Measurements from ENCODE around the gene NBPF1. TPM values are rescaled to one million over a fixed set of nuclear protein-coding genes. Genes with fewer than 3 reads are reported as not detected.
"Not testable (repeated sequence)": the region's sequence is repeated elsewhere in the genome, so short reads cannot be mapped to it uniquely, and the experiment has no call there.

NBPF1 gene
- 45.4 and 45.6 TPM in 2 replicates for total RNA-seq (2021)
- Bru-seq, nascent RNA: percentile 61 among the genes with signal in this experiment
- percentile 69 among the genes with signal in this experiment for BruChase-seq, experiment 1, labeled RNA remaining after a 2-hour chase
- percentile 63 among the genes with signal in this experiment for BruChase-seq, experiment 2, labeled RNA remaining after a 6-hour chase
- long read RNA-seq, transcript NBPF1-205 (3 exons, 2,755 nt): major isoform, 6 of 24 reads
- long read RNA-seq, partial matches to known transcripts: 10 of 24 reads
- long read RNA-seq, other reads (novel, unspliced or antisense): 8 of 24 reads

DNA sequence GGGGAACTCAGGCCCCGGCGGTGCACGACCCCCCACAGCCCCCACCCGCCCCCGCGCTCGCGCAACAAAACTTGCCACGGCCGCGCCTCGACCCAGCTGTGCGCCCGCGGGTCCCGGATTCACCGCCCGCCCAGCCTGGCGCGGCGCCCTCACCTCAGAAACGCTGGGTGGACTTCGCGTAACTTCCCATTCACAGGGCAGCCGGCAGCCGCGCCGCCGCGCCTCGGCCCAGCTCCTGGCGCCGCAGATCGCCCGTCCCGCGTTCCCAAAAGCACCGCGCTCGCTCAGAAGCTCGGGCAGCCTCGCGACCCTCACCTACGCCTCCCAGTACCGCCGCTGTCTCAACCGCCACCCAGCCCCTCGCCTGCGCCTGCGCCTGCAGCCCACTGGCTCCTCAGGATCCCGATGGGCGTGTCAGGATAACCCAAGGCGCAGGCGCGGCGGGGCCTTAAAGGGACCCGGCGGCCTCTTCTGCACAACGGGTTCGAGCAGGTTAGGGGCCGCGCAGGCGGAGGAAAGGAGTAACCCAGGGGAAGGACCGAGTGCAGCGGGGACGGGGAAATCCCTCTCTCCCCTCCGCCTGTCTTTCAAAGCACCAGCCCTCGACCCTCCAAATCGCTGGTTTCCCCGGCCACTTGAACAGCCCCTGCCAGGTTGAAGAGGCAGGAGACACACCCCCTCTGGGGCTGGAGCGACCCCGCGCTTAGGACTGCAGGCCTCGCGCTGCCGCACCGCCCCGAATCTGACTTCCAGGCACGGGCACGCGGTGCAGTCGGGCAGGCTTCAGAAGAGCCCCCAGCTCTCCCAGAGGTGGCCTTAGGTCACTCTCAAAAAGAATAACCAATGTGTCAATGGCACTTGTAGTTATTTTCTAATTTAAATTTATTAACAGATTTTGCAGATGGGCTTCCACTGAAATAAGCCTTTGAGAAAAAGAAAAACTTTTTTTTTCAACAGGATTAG lies at the start of gene NBPF1:
Gene NBPF1, minus strand, starts transcription at position 380 of the 963 bp plus-strand sequence.
- peak within 1 kb of the TSS; percentile 65 for H3K4me3 ChIP-seq
- H3K79me2 ChIP-seq (ENCODE audit: low read depth): peaks cover 33% of the 10 kb centered on the region
- peak within 1 kb of the TSS; percentile 95 for H2AFZ ChIP-seq
- no peaks in the 10 kb centered on the region for H4K20me1 ChIP-seq (ENCODE audit: insufficient read depth)
- H3K9me3 ChIP-seq (ENCODE audit: insufficient read depth, low read depth): no peaks in the 10 kb centered on the region
- no peaks in the 10 kb centered on the region for H3K36me3 ChIP-seq (ENCODE audit: low read depth)
- peaks cover 18% of the 10 kb centered on the region for H3K4me1 ChIP-seq (replicated peaks; ENCODE audit: insufficient read depth)
- no peak within 1 kb of the TSS for H3K27ac ChIP-seq
- no peaks in the 10 kb centered on the region for H3K9me2 ChIP-seq (ENCODE audit: insufficient read depth)
- peak within 1 kb of the TSS; percentile 80 for H3K4me2 ChIP-seq
- peak; percentile 75 to 95 for DNase-seq
- intact Hi-C loops (cut with micrococcal nuclease; ENCODE audit: unreplicated experiment): loop anchor here (2.0 kb wide), 1 partner anchor 31 kb away; no protein-coding TSS in a partner anchor
- H3F3A ChIP-seq (ENCODE audit: insufficient read depth, low read depth): no peaks in the 10 kb centered on the region
- no peak for TF ChIP-seq EZH2 (IDR thresholded peaks at IDR 0.05; ENCODE audit: low read depth)
- TF ChIP-seq, protein P1, sequence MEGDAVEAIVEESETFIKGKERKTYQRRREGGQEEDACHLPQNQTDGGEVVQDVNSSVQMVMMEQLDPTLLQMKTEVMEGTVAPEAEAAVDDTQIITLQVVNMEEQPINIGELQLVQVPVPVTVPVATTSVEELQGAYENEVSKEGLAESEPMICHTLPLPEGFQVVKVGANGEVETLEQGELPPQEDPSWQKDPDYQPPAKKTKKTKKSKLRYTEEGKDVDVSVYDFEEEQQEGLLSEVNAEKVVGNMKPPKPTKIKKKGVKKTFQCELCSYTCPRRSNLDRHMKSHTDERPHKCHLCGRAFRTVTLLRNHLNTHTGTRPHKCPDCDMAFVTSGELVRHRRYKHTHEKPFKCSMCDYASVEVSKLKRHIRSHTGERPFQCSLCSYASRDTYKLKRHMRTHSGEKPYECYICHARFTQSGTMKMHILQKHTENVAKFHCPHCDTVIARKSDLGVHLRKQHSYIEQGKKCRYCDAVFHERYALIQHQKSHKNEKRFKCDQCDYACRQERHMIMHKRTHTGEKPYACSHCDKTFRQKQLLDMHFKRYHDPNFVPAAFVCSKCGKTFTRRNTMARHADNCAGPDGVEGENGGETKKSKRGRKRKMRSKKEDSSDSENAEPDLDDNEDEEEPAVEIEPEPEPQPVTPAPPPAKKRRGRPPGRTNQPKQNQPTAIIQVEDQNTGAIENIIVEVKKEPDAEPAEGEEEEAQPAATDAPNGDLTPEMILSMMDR (conservative IDR thresholded peaks at IDR 0.05): no peak
- no TSS peak for BruUV-seq (replicated peaks)
- ChIA-PET CTCF (no interaction called here), POLR2A (ENCODE audit: unreplicated experiment) (interaction anchor here (0.6 kb wide), 1 partner anchor 283 kb away, joined by 7 read pairs; no protein-coding TSS in a partner anchor)
- H3K27me3 ChIP-seq (ENCODE audit: insufficient read depth, low read depth): no peaks in the 10 kb centered on the region

DNA sequence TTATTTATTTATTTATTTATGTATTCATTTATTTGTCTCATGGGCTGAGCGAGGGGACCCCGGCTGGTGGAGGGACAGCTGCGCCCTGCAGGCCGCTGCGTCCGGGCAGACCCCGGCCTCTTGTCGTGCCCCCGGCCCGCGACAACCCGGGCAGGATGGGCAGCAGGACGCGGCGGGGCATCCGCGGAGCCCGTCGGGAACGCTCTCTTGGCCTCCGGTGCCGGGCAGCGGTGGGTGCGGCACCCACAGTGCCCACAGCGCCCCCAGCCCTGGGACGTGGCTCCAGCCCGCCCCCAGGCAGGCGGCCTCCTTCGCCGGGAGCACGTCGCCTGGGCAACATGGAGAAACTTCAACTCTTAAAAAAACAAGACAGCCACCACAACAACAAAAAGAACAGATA lies 44.9 kb upstream of the NBPF1 start:
- H3K79me2 ChIP-seq (ENCODE audit: low read depth); DNase-seq; H3K27ac ChIP-seq; H2AFZ ChIP-seq; CTCF ChIA-PET; H3K4me1 ChIP-seq (replicated peaks; ENCODE audit: insufficient read depth); POLR2A ChIA-PET (ENCODE audit: unreplicated experiment); H3K36me3 ChIP-seq (ENCODE audit: low read depth); H3K27me3 ChIP-seq (ENCODE audit: insufficient read depth, low read depth); BruUV-seq (replicated peaks); H3K4me2 ChIP-seq; H3K9me3 ChIP-seq (ENCODE audit: insufficient read depth, low read depth); H4K20me1 ChIP-seq (ENCODE audit: insufficient read depth); intact Hi-C loops (cut with micrococcal nuclease; ENCODE audit: unreplicated experiment); H3K4me3 ChIP-seq; H3F3A ChIP-seq (ENCODE audit: insufficient read depth, low read depth); H3K9me2 ChIP-seq (ENCODE audit: insufficient read depth): not testable (repeated sequence)

DNA sequence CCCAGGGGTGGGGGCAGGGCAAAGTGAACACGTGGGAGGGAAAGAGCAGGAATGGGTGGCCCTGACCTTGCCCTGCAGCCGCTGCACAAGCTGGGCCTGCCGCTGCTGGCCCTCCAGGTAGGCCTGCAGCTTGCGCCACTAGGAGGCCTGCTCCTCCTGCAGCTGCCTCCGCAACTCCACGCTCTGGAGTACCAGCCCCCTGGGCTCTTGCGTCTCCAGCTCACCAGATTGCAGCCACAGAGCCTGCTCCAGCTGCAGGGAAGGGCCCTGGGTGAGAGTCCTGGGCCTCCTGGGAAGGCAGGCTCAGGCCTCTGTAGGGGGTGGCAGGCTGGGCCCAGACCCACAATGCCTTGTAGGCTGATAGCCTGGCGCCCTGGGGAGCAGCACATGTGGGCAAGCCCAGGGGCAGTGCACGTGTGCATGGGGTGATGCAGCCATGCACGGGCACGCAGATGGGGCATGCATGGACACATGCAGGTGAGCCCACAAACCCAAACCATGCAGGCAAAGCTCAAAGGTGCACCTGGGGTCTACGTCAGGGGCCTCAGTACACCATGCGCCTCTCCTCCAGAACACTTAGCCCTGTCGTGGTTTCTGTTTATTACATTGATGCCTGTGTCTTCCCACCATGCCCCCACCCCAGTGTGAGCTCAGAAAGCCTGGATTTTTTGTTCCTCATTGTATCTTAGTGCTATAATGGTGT lies 43.8 kb upstream of the NBPF1 start:
- intact Hi-C loops (cut with micrococcal nuclease; ENCODE audit: unreplicated experiment); H3K4me3 ChIP-seq; H3K79me2 ChIP-seq (ENCODE audit: low read depth); POLR2A ChIA-PET (ENCODE audit: unreplicated experiment); H3F3A ChIP-seq (ENCODE audit: insufficient read depth, low read depth); H3K9me3 ChIP-seq (ENCODE audit: insufficient read depth, low read depth); H3K4me1 ChIP-seq (replicated peaks; ENCODE audit: insufficient read depth); H3K4me2 ChIP-seq; H4K20me1 ChIP-seq (ENCODE audit: insufficient read depth); BruUV-seq (replicated peaks); H3K9me2 ChIP-seq (ENCODE audit: insufficient read depth); H2AFZ ChIP-seq; CTCF ChIA-PET; DNase-seq; H3K36me3 ChIP-seq (ENCODE audit: low read depth); H3K27me3 ChIP-seq (ENCODE audit: insufficient read depth, low read depth); H3K27ac ChIP-seq: not testable (repeated sequence)

DNA sequence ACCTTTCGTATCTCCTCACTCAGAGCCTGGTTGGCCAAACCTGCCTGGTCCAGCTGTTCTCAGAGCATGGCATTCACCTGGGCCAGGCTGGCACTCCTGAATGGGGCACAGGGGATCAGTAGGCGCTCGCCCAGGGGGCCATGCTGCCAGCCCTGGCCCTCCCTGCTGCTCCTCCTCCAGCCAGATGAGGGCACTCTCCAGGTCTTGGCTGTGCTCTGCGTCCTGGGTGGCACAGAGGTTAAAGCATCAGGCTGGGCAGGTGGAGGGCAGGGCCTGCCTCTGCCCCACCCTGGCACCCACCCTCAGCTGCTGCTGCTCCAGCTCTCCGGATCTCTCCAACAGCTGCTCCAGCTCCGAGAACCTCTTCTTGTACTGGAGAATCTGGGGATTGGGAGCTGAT lies 43.2 kb upstream of the NBPF1 start:
- H3K9me2 ChIP-seq (ENCODE audit: insufficient read depth); H3K36me3 ChIP-seq (ENCODE audit: low read depth); H3K4me2 ChIP-seq; POLR2A ChIA-PET (ENCODE audit: unreplicated experiment); H3K27me3 ChIP-seq (ENCODE audit: insufficient read depth, low read depth); H3K9me3 ChIP-seq (ENCODE audit: insufficient read depth, low read depth); H3K4me1 ChIP-seq (replicated peaks; ENCODE audit: insufficient read depth); H2AFZ ChIP-seq; H3F3A ChIP-seq (ENCODE audit: insufficient read depth, low read depth); H3K27ac ChIP-seq; H4K20me1 ChIP-seq (ENCODE audit: insufficient read depth); H3K4me3 ChIP-seq; DNase-seq; BruUV-seq (replicated peaks); intact Hi-C loops (cut with micrococcal nuclease; ENCODE audit: unreplicated experiment); CTCF ChIA-PET; H3K79me2 ChIP-seq (ENCODE audit: low read depth): not testable (repeated sequence)

DNA sequence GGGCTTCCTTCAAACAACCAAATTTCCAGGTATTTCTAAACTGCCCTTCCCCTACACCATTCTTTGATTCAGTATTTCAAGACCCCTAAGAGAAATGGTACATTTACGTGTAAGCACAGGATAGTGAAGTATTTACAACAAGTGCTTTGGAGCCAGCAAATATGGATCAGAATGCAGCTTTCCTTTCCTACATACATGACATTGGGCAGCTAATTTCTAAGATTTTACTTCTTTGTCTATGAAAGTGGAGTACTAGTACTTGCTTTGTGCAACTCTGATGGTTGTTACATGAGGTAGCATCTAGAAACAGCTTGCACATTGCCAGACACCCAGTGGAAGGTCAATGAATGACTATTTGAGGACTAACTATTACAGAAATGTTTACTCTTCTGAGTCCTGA lies 38.2 kb upstream of the NBPF1 start:
- BruUV-seq (replicated peaks); H3K27me3 ChIP-seq (ENCODE audit: insufficient read depth, low read depth); H2AFZ ChIP-seq; intact Hi-C loops (cut with micrococcal nuclease; ENCODE audit: unreplicated experiment); POLR2A ChIA-PET (ENCODE audit: unreplicated experiment); H3F3A ChIP-seq (ENCODE audit: insufficient read depth, low read depth); H3K4me1 ChIP-seq (replicated peaks; ENCODE audit: insufficient read depth); H3K27ac ChIP-seq; H3K36me3 ChIP-seq (ENCODE audit: low read depth); CTCF ChIA-PET; H3K9me2 ChIP-seq (ENCODE audit: insufficient read depth); H3K4me2 ChIP-seq; H3K9me3 ChIP-seq (ENCODE audit: insufficient read depth, low read depth); H3K4me3 ChIP-seq; H4K20me1 ChIP-seq (ENCODE audit: insufficient read depth); H3K79me2 ChIP-seq (ENCODE audit: low read depth): not testable (repeated sequence)
- DNase-seq: peak in 1 of 2 experiments; percentile 21

DNA sequence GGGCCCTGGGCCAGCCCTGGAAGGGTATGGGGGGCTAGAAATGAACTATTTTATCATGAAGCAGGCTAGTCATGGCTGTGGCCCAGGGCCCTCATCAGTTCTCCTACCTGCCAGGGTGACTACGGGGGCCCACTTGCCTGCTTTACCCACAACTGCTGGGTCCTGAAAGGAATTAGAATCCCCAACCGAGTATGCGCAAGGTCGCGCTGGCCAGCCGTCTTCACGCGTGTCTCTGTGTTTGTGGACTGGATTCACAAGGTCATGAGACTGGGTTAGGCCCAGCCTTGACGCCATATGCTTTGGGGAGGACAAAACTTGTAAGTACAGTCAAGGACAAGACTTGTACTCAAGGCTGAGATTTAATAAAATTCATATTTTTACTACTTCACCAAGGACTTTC lies 36.6 kb upstream of the NBPF1 start:
- H3K4me2 ChIP-seq; H3K9me3 ChIP-seq (ENCODE audit: insufficient read depth, low read depth); CTCF ChIA-PET; H3K27me3 ChIP-seq (ENCODE audit: insufficient read depth, low read depth); H3K36me3 ChIP-seq (ENCODE audit: low read depth); H3K79me2 ChIP-seq (ENCODE audit: low read depth); H3K9me2 ChIP-seq (ENCODE audit: insufficient read depth); DNase-seq; H3K27ac ChIP-seq; BruUV-seq (replicated peaks); H4K20me1 ChIP-seq (ENCODE audit: insufficient read depth); H2AFZ ChIP-seq; H3K4me1 ChIP-seq (replicated peaks; ENCODE audit: insufficient read depth); H3K4me3 ChIP-seq; intact Hi-C loops (cut with micrococcal nuclease; ENCODE audit: unreplicated experiment); POLR2A ChIA-PET (ENCODE audit: unreplicated experiment); H3F3A ChIP-seq (ENCODE audit: insufficient read depth, low read depth): not testable (repeated sequence)

All from PC-9 (cell line).